PC-9 (cell line): ENCODE data around the gene SLC39A9.
"Not testable (repeated sequence)": the region's sequence is repeated elsewhere in the genome, so short reads cannot be mapped to it uniquely, and the experiment has no call there.

ENCODE experiments used
- EZH2 ChIP-seq: fragments of 200-600 bp; sonication (generic); IDR thresholded peaks from 2 replicates; pipeline ENCODE4 v1.8.0; 2017; ENCODE audit warnings: antibody characterized with exemption, low read depth
- TF ChIP-seq, protein P1 (sequence below): fragments of 200-600 bp; sonication (generic); conservative IDR thresholded peaks from 2 replicates; pipeline ENCODE4 v1.6.1; 2017; ENCODE audit warnings: mixed run types, antibody characterized with exemption, mild to moderate bottlenecking, moderate library complexity

GRCh38 chr14:69391400-69391799 is 7.1 kb upstream of the SLC39A9 start:
- TF ChIP-seq, protein P1, sequence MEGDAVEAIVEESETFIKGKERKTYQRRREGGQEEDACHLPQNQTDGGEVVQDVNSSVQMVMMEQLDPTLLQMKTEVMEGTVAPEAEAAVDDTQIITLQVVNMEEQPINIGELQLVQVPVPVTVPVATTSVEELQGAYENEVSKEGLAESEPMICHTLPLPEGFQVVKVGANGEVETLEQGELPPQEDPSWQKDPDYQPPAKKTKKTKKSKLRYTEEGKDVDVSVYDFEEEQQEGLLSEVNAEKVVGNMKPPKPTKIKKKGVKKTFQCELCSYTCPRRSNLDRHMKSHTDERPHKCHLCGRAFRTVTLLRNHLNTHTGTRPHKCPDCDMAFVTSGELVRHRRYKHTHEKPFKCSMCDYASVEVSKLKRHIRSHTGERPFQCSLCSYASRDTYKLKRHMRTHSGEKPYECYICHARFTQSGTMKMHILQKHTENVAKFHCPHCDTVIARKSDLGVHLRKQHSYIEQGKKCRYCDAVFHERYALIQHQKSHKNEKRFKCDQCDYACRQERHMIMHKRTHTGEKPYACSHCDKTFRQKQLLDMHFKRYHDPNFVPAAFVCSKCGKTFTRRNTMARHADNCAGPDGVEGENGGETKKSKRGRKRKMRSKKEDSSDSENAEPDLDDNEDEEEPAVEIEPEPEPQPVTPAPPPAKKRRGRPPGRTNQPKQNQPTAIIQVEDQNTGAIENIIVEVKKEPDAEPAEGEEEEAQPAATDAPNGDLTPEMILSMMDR, result not testable (repeated sequence)
- TF ChIP-seq EZH2, result not testable (repeated sequence)
